Osteocyte (in vitro differentiated cells): ENCODE data around the gene CLEC4M. TPM values are rescaled to one million over a fixed set of nuclear protein-coding genes. Genes with fewer than 3 reads are reported as not detected.

Experiments
- DNase-seq: peaks from one replicate; pipeline ENCODE4 v3.0.0; 2021; ENCODE audit warnings: mixed read lengths; ENCODE audit not compliant: unreplicated experiment; ENCODE audit errors: extremely low spot score
- H3K27ac Mint-ChIP-seq: one replicate; pipeline ENCODE4 v1.8.0; 2021; ENCODE audit warnings: mild to moderate bottlenecking, mixed read lengths; ENCODE audit not compliant: unreplicated experiment
- H3K27me3 Mint-ChIP-seq: one replicate; pipeline ENCODE4 v1.8.0; 2021; ENCODE audit warnings: mixed read lengths; ENCODE audit not compliant: unreplicated experiment
- H3K36me3 Mint-ChIP-seq: one replicate; pipeline ENCODE4 v1.8.0; 2021; ENCODE audit warnings: mixed read lengths; ENCODE audit not compliant: unreplicated experiment
- H3K4me1 Mint-ChIP-seq: one replicate; pipeline ENCODE4 v1.8.0; 2021; ENCODE audit warnings: mixed read lengths; ENCODE audit not compliant: unreplicated experiment
- H3K4me3 Mint-ChIP-seq: one replicate; pipeline ENCODE4 v1.8.0; 2021; ENCODE audit warnings: mild to moderate bottlenecking, moderate library complexity, mixed read lengths; ENCODE audit not compliant: unreplicated experiment
- H3K9me3 Mint-ChIP-seq: one replicate; pipeline ENCODE4 v1.8.0; 2021; ENCODE audit warnings: mixed read lengths; ENCODE audit not compliant: unreplicated experiment
- CTCF ChIP-seq: fragments of 200-600 bp; sonication (generic); IDR thresholded peaks from 2 replicates; pipeline ENCODE4 v1.5.0; 2021; ENCODE audit warnings: antibody characterized with exemption, mild to moderate bottlenecking, moderate library complexity
- total RNA-seq: library from RNA; stranded (reverse); gene quantifications from 2 replicates; pipeline ENCODE4 v1.2.1, GENCODE V29; 2021

CLEC4M gene
- total RNA-seq, 1 donor from 2014 or later: not detected

- H3K27me3 Mint-ChIP-seq: peaks cover 9% of the 10 kb centered on the region
- no peaks in the 10 kb centered on the region for H3K9me3 Mint-ChIP-seq
- H3K27ac Mint-ChIP-seq: no peak overlapping the region
- no peaks in the 10 kb centered on the region for H3K36me3 Mint-ChIP-seq
- no peak for TF ChIP-seq CTCF
- H3K4me3 Mint-ChIP-seq: no peak overlapping the region
- no peak for DNase-seq
- no peaks in the 10 kb centered on the region for H3K4me1 Mint-ChIP-seq
These were observed 40.8 kb upstream of the CLEC4M start for GRCh38 chr19:7722231-7722651.

- Mint-ChIP-seq H3K27ac (no peak overlapping the region), H3K4me1 (no peaks in the 10 kb centered on the region), H3K36me3 (no peaks in the 10 kb centered on the region), H3K9me3 (no peaks in the 10 kb centered on the region), H3K4me3 (no peak overlapping the region), H3K27me3 (peaks cover 35% of the 10 kb centered on the region)
- no peak for TF ChIP-seq CTCF
- no peak for DNase-seq
These were observed 37.3 kb upstream of the CLEC4M start for GRCh38 chr19:7725791-7726190.

- Mint-ChIP-seq H3K9me3 (no peaks in the 10 kb centered on the region), H3K4me1 (no peaks in the 10 kb centered on the region), H3K36me3 (no peaks in the 10 kb centered on the region), H3K4me3 (no peak overlapping the region), H3K27ac (no peak overlapping the region), H3K27me3 (peaks cover 40% of the 10 kb centered on the region)
- DNase-seq: no peak
- TF ChIP-seq CTCF: no peak
These were observed 33.8 kb upstream of the CLEC4M start for GRCh38 chr19:7729211-7729610.

GRCh38 chr19:7729831-7730285 is 33.2 kb upstream of the CLEC4M start:
- TF ChIP-seq CTCF: no peak
- Mint-ChIP-seq H3K4me3 (no peak overlapping the region), H3K27ac (no peak overlapping the region), H3K4me1 (no peaks in the 10 kb centered on the region), H3K36me3 (no peaks in the 10 kb centered on the region), H3K9me3 (no peaks in the 10 kb centered on the region), H3K27me3 (peaks cover 40% of the 10 kb centered on the region)
- DNase-seq: no peak

- no peak for DNase-seq
- H3K27me3 Mint-ChIP-seq: peaks cover 41% of the 10 kb centered on the region
- no peaks in the 10 kb centered on the region for H3K4me1 Mint-ChIP-seq
- H3K4me3 Mint-ChIP-seq: no peak overlapping the region
- no peak for TF ChIP-seq CTCF
- no peaks in the 10 kb centered on the region for H3K9me3 Mint-ChIP-seq
- no peak overlapping the region for H3K27ac Mint-ChIP-seq
- H3K36me3 Mint-ChIP-seq: no peaks in the 10 kb centered on the region
These were observed 32.5 kb upstream of the CLEC4M start for GRCh38 chr19:7730286-7731217.
